ENCODE data around the gene TRIO. TPM values are rescaled to one million over a fixed set of nuclear protein-coding genes. Genes with fewer than 3 reads are reported as not detected.

TRIO gene
- total and polyA plus RNA-seq, 2 of the 8 experiments (the other 6 are each of a cell fraction or from before 2014, with no cell fraction given) = 35.1 to 69.1 TPM

- H3K27ac ChIP-seq (ENCODE audit: low read depth, low read length) = no peak overlapping the region
- H4K20me1 ChIP-seq (replicated peaks in 1 of 2; ENCODE audit: control insufficient read depth in 1 of 2, insufficient read depth in 2 of 2, low read length in 2 of 2) = peaks cover 2 to 13% of the 10 kb centered on the region in 2 experiments
- TF ChIP-seq CBX8 (IDR thresholded peaks at IDR 0.05; ENCODE audit: borderline replicate concordance, low read depth, low read length) = no peak
- peak; percentile 90 to 99 (median 99) for TF ChIP-seq CTCF (IDR thresholded peaks at IDR 0.05; ENCODE audit: control extremely low read depth in 1 of 3, insufficient read depth in 1 of 3, low read depth in 1 of 3, low read length in 3 of 3)
- TF ChIP-seq SAP30 (IDR thresholded peaks at IDR 0.05; ENCODE audit: insufficient read depth, insufficient replicate concordance, low read length) = no peak
- no peak for TF ChIP-seq MAFK (IDR thresholded peaks at IDR 0.05; ENCODE audit: low read depth, low read length)
- peak; percentile 84 to 93 for TF ChIP-seq RAD21 (IDR thresholded peaks at IDR 0.05 in 1 of 2, conservative IDR thresholded peaks at IDR 0.05 in 1 of 2; ENCODE audit: low read depth in 2 of 2, low read length in 2 of 2)
- no peak for TF ChIP-seq TAF7 (optimal IDR thresholded peaks at IDR 0.05; ENCODE audit: borderline replicate concordance, low read depth, low read length)
- TF ChIP-seq SP1 (IDR thresholded peaks at IDR 0.05; ENCODE audit: low read depth, low read length) = no peak
Observed at GRCh38 chr5:14351845-14352712, 208.9 kb downstream of the TRIO start.

More at GRCh38 chr5:14351845-14352712, 208.9 kb downstream of the TRIO start:
- no peak overlapping the region for H3K4me3 ChIP-seq (ENCODE audit: extremely low read depth in 1 of 4, insufficient read depth in 2 of 4, low read depth in 3 of 4, low read length in 4 of 4)
- DNase-seq (ENCODE audit: low read depth in 1 of 2, low spot score in 2 of 2) (peak; percentile 38 to 76), FAIRE-seq (peak; percentile 52)
- no peaks in the 10 kb centered on the region for H3K9me3 ChIP-seq (ENCODE audit: insufficient read depth in 2 of 2, low read depth in 1 of 2, low read length in 1 of 2)
- no peak overlapping the region for H3K56ac ChIP-seq (replicated peaks; ENCODE audit: insufficient read length, low read depth, low read length)
- H4K5ac ChIP-seq (ENCODE audit: insufficient read length, low read depth, low read length) = no peak overlapping the region
- H2BK15ac ChIP-seq (ENCODE audit: low read length) = no peak overlapping the region
- peaks cover under 1 to 7% (median 4%) of the 10 kb centered on the region in 4 experiments; a peak in 4 of 7 replicates for H3K4me1 ChIP-seq (replicated peaks in 1 of 4; ENCODE audit: control insufficient read depth in 3 of 4, insufficient read depth in 4 of 4, low read length in 3 of 4)
- H2AK5ac ChIP-seq (ENCODE audit: low read depth, low read length) = no peak overlapping the region
- no peak overlapping the region for H2BK20ac ChIP-seq (ENCODE audit: low read length)
- H3K23ac ChIP-seq (ENCODE audit: insufficient read length) = no peak overlapping the region
- H3K23me2 ChIP-seq (ENCODE audit: low read depth, low read length) = no peaks in the 10 kb centered on the region
- no peak overlapping the region for H3K4me2 ChIP-seq (ENCODE audit: insufficient read depth in 1 of 2, low read depth in 2 of 2, low read length in 2 of 2)
- no peak overlapping the region for H2BK120ac ChIP-seq (replicated peaks; ENCODE audit: low read depth, low read length)
- 71% methylated on average over 7 of the region's 7 CpGs; no CpG with 5 or more reads in 1 of the 2 experiments for WGBS, 2 experiments (ENCODE audit: extremely low coverage in 1 of 2, insufficient coverage in 1 of 2, insufficient read length in 1 of 2, insufficient replicate concordance in 2 of 2, low coverage in 1 of 2, low lambda C conversion rate in 2 of 2, missing lambda C conversion rate in 1 of 2)
- ChIA-PET POLR2A (ENCODE audit: partially characterized antibody) (interaction anchor here (1.4 kb wide), 1 partner anchor 23 kb away, joined by 3 read pairs; no protein-coding TSS in a partner anchor), CTCF (ENCODE audit: partially characterized antibody) (interaction anchor here (0.8 to 3.2 kb wide), 29 partner anchors 8 to 365 kb away, joined by 3 to 45 read pairs (median 6); no protein-coding TSS in a partner anchor)
- H3K36me3 ChIP-seq (ENCODE audit: control insufficient read depth in 2 of 4, insufficient read depth in 4 of 4, low read length in 3 of 4) = peaks cover 0 to 2% (median 0%) of the 10 kb centered on the region in 4 experiments; a peak in 2 of 8 replicates
- no peak overlapping the region for H3K18ac ChIP-seq (ENCODE audit: extremely low read depth, low read length)
- H4K8ac ChIP-seq (ENCODE audit: extremely low read depth, insufficient read depth, low read length) = no peak overlapping the region
- H3K79me2 ChIP-seq (ENCODE audit: control insufficient read depth in 1 of 2, insufficient read depth in 2 of 2, low read length in 2 of 2) = peaks cover 6 to 11% of the 10 kb centered on the region in 2 experiments; a peak in 2 of 4 replicates
- H3K9ac ChIP-seq (replicated peaks in 1 of 4; ENCODE audit: extremely low read depth in 1 of 4, low read depth in 3 of 4, low read length in 3 of 4) = no peak overlapping the region
- no peaks in the 10 kb centered on the region for H3K27me3 ChIP-seq (replicated peaks in 1 of 4; ENCODE audit: control insufficient read depth in 3 of 4, extremely low read depth in 1 of 4, insufficient read depth in 3 of 4, low read length in 3 of 4)
- H3K79me1 ChIP-seq (ENCODE audit: low read depth, low read length) = peaks cover 4% of the 10 kb centered on the region; the same call in 1 of the 2 replicates
- no peak overlapping the region for H2BK5ac ChIP-seq (ENCODE audit: low read depth, low read length)
- no peak overlapping the region for H4K91ac ChIP-seq (replicated peaks; ENCODE audit: insufficient read length, low read length)
- H3K4ac ChIP-seq (replicated peaks; ENCODE audit: insufficient read length, low read depth, low read length) = no peak overlapping the region
- H3K14ac ChIP-seq (ENCODE audit: insufficient read length) = no peak overlapping the region
- H2AFZ ChIP-seq (ENCODE audit: low read length) = no peak overlapping the region
- H2BK12ac ChIP-seq (ENCODE audit: low read depth, low read length) = no peak overlapping the region
